ENCODE data around the gene CBR4. TPM values are rescaled to one million over a fixed set of nuclear protein-coding genes. Genes with fewer than 3 reads are reported as not detected.

The CBR4 gene
- total RNA-seq, 1 donor from 2014 or later: 15.2 TPM

DNA sequence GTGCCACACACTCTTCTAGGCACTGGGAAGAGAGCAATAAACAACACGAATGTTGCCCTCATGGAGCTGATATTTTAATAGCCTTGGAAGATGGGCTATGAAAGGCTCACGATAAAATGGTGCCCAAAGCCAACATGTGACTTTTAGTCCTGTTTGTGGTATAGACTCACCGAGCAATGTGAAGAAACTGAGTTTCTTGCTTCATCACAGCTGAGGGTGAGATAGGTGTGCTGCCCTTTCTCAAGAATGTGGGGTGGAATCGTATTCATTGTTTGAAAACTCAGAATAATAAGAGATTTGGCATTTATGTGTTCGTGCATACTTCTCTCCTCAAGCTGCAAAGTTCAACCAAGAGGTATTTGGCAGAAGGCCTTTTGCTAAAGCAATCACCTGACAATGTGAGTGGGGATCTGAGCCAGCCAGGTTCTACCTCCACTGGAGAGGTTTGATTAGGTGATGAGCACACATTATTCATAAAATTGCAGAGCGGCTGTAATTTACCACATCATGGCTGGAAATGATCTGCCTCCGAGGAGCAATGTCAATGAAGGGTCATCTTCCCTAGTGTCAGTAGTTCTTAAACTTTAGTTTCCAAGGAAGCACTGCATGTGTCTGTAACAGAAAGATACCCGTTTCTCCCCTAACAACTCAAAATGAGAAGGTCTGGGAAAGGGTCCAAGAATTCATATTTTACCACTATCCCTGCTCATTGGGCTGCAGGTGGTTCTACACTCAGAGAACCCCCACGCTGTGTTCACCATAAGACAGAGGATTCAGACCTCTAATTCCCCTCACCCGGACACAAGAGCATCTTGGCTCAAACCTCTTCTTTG, 41.9 kb upstream of the CBR4 start:
- no peak overlapping the region for H3K4me3 Mint-ChIP-seq (ENCODE audit: unreplicated experiment)
- H3K4me1 Mint-ChIP-seq (ENCODE audit: low read depth): no peaks in the 10 kb centered on the region
- DNase-seq (ENCODE audit: low spot score): no peak
- no peaks in the 10 kb centered on the region for H3K9me3 Mint-ChIP-seq (ENCODE audit: low read depth)
- H3K27ac Mint-ChIP-seq (ENCODE audit: unreplicated experiment): no peak overlapping the region
- no peaks in the 10 kb centered on the region for H3K36me3 Mint-ChIP-seq (ENCODE audit: low read depth)
- no peaks in the 10 kb centered on the region for H3K27me3 Mint-ChIP-seq (ENCODE audit: low read depth)
- TF ChIP-seq, protein P1, sequence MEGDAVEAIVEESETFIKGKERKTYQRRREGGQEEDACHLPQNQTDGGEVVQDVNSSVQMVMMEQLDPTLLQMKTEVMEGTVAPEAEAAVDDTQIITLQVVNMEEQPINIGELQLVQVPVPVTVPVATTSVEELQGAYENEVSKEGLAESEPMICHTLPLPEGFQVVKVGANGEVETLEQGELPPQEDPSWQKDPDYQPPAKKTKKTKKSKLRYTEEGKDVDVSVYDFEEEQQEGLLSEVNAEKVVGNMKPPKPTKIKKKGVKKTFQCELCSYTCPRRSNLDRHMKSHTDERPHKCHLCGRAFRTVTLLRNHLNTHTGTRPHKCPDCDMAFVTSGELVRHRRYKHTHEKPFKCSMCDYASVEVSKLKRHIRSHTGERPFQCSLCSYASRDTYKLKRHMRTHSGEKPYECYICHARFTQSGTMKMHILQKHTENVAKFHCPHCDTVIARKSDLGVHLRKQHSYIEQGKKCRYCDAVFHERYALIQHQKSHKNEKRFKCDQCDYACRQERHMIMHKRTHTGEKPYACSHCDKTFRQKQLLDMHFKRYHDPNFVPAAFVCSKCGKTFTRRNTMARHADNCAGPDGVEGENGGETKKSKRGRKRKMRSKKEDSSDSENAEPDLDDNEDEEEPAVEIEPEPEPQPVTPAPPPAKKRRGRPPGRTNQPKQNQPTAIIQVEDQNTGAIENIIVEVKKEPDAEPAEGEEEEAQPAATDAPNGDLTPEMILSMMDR (IDR thresholded peaks at IDR 0.05): no peak

- Mint-ChIP-seq H3K27me3 (ENCODE audit: low read depth) (no peaks in the 10 kb centered on the region), H3K9me3 (ENCODE audit: low read depth) (no peaks in the 10 kb centered on the region), H3K4me1 (ENCODE audit: low read depth) (no peaks in the 10 kb centered on the region), H3K36me3 (ENCODE audit: low read depth) (no peaks in the 10 kb centered on the region), H3K4me3 (ENCODE audit: unreplicated experiment) (no peak overlapping the region), H3K27ac (ENCODE audit: unreplicated experiment) (no peak overlapping the region)
- TF ChIP-seq, protein P1 (IDR thresholded peaks at IDR 0.05): no peak
- DNase-seq (ENCODE audit: low spot score): no peak
These were observed 41.1 kb upstream of the CBR4 start for GRCh38 chr4:169050881-169051760.

DNA sequence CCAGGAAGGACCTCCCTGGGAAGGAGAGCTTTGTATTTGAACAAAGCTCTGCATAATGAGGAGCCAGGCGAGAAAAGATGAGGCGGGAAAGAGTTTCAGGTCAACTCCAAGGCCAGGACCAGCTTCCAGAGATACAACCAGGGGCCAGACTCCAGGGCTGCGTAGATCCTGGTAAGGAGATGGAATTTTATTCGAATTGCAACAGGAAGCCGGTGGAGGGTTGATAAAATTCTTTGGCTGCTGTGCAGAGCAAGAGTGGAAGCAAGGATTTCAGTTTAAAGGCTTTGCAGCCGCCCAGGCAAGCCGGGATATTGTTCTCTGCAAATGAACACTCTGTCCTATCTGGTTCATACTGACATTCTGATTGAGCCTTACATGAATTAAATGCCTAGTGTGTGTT, 40.2 kb upstream of the CBR4 start:
- H3K4me3 Mint-ChIP-seq (ENCODE audit: unreplicated experiment): no peak overlapping the region
- H3K27ac Mint-ChIP-seq (ENCODE audit: unreplicated experiment): no peak overlapping the region
- no peaks in the 10 kb centered on the region for H3K9me3 Mint-ChIP-seq (ENCODE audit: low read depth)
- TF ChIP-seq, protein P1 (IDR thresholded peaks at IDR 0.05): no peak
- no peaks in the 10 kb centered on the region for H3K27me3 Mint-ChIP-seq (ENCODE audit: low read depth)
- no peaks in the 10 kb centered on the region for H3K4me1 Mint-ChIP-seq (ENCODE audit: low read depth)
- DNase-seq (ENCODE audit: low spot score): no peak
- H3K36me3 Mint-ChIP-seq (ENCODE audit: low read depth): no peaks in the 10 kb centered on the region

GRCh38 chr4:169048868-169049414, 38.9 kb upstream of the CBR4 start:
- no peak overlapping the region for H3K4me3 Mint-ChIP-seq (ENCODE audit: unreplicated experiment)

More at GRCh38 chr4:169048868-169049414, 38.9 kb upstream of the CBR4 start:
- TF ChIP-seq, protein P1 (IDR thresholded peaks at IDR 0.05): no peak
- H3K27ac Mint-ChIP-seq (ENCODE audit: unreplicated experiment): no peak overlapping the region
- no peaks in the 10 kb centered on the region for H3K4me1 Mint-ChIP-seq (ENCODE audit: low read depth)
- no peak for DNase-seq (ENCODE audit: low spot score)
- H3K9me3 Mint-ChIP-seq (ENCODE audit: low read depth): no peaks in the 10 kb centered on the region
- no peaks in the 10 kb centered on the region for H3K36me3 Mint-ChIP-seq (ENCODE audit: low read depth)
- no peaks in the 10 kb centered on the region for H3K27me3 Mint-ChIP-seq (ENCODE audit: low read depth)

Measured in chondrocyte (in vitro differentiated cells).